MCF 10A (cell line): ENCODE data around the gene CAMKMT. TPM values are rescaled to one million over a fixed set of nuclear protein-coding genes. Genes with fewer than 3 reads are reported as not detected.
A peak's percentile ranks its signal among the peaks of the same experiment; 100 is the strongest.

Source experiments
- BruUV-seq: library from RNA; stranded (reverse); fragments of 400-500 nt; replicated peaks from 2 replicates; lab custom pipeline; 2021; lab: Mats Ljungman, UMichigan
- CTCF ChIA-PET: fragments of 300-600 bp; sonication (Branson Sonifier 250); formaldehyde crosslinking; extraction: SDS; loops from one replicate; lab custom pipeline; 2021; ENCODE audit warnings: antibody characterized with exemption, inconsistent platforms; lab: Yijun Ruan, JAX
- POLR2A ChIA-PET: fragments of 300-600, 350-650 bp; sonication (Branson Sonifier 250); formaldehyde crosslinking; extraction: SDS; loops from one replicate; lab custom pipeline; 2020; ENCODE audit warnings: antibody characterized with exemption, inconsistent platforms; lab: Yijun Ruan, JAX
- DNase-seq: peaks from one replicate; pipeline ENCODE4 v3.0.0-alpha.2; 2018; ENCODE audit not compliant: unreplicated experiment
- H3K27ac Mint-ChIP-seq: one replicate; pipeline ENCODE4 v1.8.0; 2022; ENCODE audit warnings: mild to moderate bottlenecking, low read depth, mixed read lengths; ENCODE audit not compliant: unreplicated experiment
- H3K27me3 Mint-ChIP-seq: one replicate; pipeline ENCODE4 v1.8.0; 2022; ENCODE audit warnings: mixed read lengths; ENCODE audit not compliant: insufficient read depth, unreplicated experiment
- H3K36me3 Mint-ChIP-seq: one replicate; pipeline ENCODE4 v1.8.0; 2022; ENCODE audit warnings: mild to moderate bottlenecking, moderate library complexity, mixed read lengths; ENCODE audit not compliant: insufficient read depth, unreplicated experiment
- H3K4me1 Mint-ChIP-seq: one replicate; pipeline ENCODE4 v1.8.0; 2022; ENCODE audit warnings: mixed read lengths; ENCODE audit not compliant: insufficient read depth, unreplicated experiment
- H3K4me3 Mint-ChIP-seq: one replicate; pipeline ENCODE4 v1.8.0; 2022; ENCODE audit warnings: mild to moderate bottlenecking, moderate library complexity, mixed read lengths; ENCODE audit not compliant: unreplicated experiment
- H3K9me3 Mint-ChIP-seq: one replicate; pipeline ENCODE4 v1.8.0; 2022; ENCODE audit warnings: mixed read lengths; ENCODE audit not compliant: unreplicated experiment
- CTCF ChIP-seq: fragments of 200-600 bp; IDR thresholded peaks from one replicate; pipeline ENCODE4 v1.8.0; 2022; ENCODE audit warnings: antibody characterized with exemption, mild to moderate bottlenecking; ENCODE audit not compliant: unreplicated experiment
- intact Hi-C: fragments of 100-400 bp; cut with micrococcal nuclease; formaldehyde crosslinking; loops from 2 replicates; pipeline ENCODE4 v1.14.1; 2022
- total RNA-seq: library from RNA; stranded (reverse); gene quantifications from 2 replicates; pipeline ENCODE4 v1.2.3, GENCODE V29; 2022

Gene CAMKMT
- total RNA-seq, 1 experiment from 2014 or later, result 9.9 TPM

DNA sequence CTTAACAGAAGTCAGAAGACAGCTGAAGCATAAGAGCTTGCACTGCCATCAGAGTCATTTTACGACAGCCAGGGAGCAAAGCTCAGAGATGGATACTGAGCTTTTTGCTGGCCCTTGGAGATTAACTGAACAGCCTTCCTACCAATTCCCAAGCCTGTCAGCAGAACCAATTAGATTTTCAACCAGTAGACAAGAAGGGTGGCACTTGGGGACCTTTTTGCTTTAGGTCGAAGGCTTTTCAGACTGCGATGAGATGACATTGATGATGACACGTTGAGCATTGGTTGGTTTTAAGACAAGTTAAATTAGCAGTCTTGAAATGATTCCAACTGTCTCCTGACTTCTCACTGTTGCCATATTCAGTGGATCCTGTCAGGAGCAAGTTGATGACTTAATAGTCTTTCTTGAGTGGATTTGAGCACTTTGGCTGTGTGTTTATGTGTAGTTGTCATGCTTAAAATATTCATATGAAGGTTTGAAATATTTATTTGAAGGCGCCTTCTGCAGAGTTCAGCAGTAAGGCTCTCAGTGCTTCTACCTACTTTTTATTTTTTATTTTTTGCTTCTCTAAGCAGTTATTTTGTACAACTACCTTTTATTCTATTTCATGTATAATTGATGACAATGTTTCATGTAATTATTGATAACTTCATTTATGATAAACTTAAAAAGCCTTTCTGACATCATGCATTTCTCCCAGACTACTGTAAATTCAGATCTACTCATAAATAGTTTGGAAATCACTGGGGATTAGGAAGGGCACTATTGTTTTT is 256.7 kb downstream of the CAMKMT start:
- ChIA-PET CTCF (interaction anchor here (1.2 kb wide), 1 partner anchor 10 kb away, joined by 3 read pairs; no protein-coding TSS in a partner anchor), POLR2A (interaction anchor here (0.9 kb wide), 1 partner anchor 16 kb away, joined by 4 read pairs; no protein-coding TSS in a partner anchor)
- intact Hi-C loops, result no loop called here
- Mint-ChIP-seq H3K4me1 (no peaks in the 10 kb centered on the region), H3K36me3 (no peaks in the 10 kb centered on the region), H3K9me3 (no peaks in the 10 kb centered on the region), H3K27me3 (no peaks in the 10 kb centered on the region), H3K4me3 (no peak overlapping the region), H3K27ac (no peak overlapping the region)
- no peak for DNase-seq
- TF ChIP-seq CTCF, result no peak
- no TSS peak for BruUV-seq

DNA sequence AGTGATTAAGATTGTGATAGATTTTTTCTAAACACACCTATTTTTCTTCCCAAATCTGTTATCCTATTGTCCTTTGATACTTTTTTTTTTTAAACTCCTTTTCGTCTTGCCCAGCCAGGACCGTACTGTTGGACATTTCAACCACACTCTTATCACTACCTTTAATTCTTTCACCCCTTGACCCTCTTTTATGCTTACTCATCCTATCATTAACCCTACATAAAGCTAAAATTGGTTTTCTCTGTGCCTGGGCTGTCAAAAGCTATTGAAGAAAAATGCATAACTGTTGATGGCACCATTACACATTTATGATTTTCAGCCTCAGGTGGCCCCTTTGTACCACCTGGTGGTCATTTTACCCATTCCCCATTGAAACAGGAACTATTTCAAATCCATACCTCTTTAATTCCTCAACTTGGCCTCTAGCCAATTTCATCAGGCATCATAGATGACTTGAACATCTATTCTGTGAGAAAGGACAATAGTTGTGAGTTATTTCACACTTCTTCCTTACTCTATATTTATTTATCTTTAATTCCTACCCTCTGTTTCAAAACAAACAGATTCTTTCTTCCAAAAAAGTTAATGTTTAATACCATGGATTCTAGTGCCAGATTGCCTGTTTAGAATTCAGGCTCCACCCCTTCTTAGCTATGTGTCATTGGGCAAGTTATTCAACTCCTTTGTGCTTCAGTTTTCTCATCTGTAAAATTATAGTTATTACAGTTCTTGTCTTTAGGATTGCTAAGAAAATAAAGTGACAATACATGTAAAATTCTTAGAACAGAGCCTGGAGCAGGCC is 258.6 kb downstream of the CAMKMT start:
- no peaks in the 10 kb centered on the region for H3K27me3 Mint-ChIP-seq
- no TSS peak for BruUV-seq
- TF ChIP-seq CTCF, result no peak
- POLR2A ChIA-PET, result no interaction called here
- no peaks in the 10 kb centered on the region for H3K4me1 Mint-ChIP-seq
- no peaks in the 10 kb centered on the region for H3K36me3 Mint-ChIP-seq
- no peak overlapping the region for H3K4me3 Mint-ChIP-seq
- intact Hi-C loops, result no loop called here
- CTCF ChIA-PET, result interaction anchor here (0.6 kb wide), 1 partner anchor 14 kb away, joined by 3 read pairs; no protein-coding TSS in a partner anchor
- H3K27ac Mint-ChIP-seq, result no peak overlapping the region
- no peaks in the 10 kb centered on the region for H3K9me3 Mint-ChIP-seq
- peak; percentile 8 for DNase-seq

GRCh38 chr2:44623622-44624351 is 262.0 kb downstream of the CAMKMT start:
- DNase-seq, result no peak
- Mint-ChIP-seq H3K27me3 (no peaks in the 10 kb centered on the region), H3K27ac (no peak overlapping the region), H3K9me3 (no peaks in the 10 kb centered on the region), H3K36me3 (no peaks in the 10 kb centered on the region), H3K4me3 (no peak overlapping the region), H3K4me1 (no peaks in the 10 kb centered on the region)
- CTCF ChIA-PET, result interaction anchor here (0.7 to 0.9 kb wide), 3 partner anchors 71 to 335 kb away, joined by 3 read pairs; no protein-coding TSS in a partner anchor
- no TSS peak for BruUV-seq
- intact Hi-C loops, result no loop called here
- POLR2A ChIA-PET, result interaction anchor here (0.6 to 0.7 kb wide), 2 partner anchors 10 to 22 kb away, joined by 3 read pairs; no protein-coding TSS in a partner anchor
- TF ChIP-seq CTCF, result peak; percentile 9
